GM18508 (cell line): Measurements from ENCODE around the gene SDHA.
"Not testable (repeated sequence)": the region's sequence is repeated elsewhere in the genome, so short reads cannot be mapped to it uniquely, and the experiment has no call there.

Experiments
- ATAC-seq: cut with Tn5 transposase; IDR thresholded peaks from one replicate; pipeline ENCODE4 v1.9.1; 2021; ENCODE audit warnings: moderate number of reproducible peaks; ENCODE audit not compliant: insufficient read depth, unreplicated experiment

Gene SDHA

GRCh38 chr5:217494-218456, at the start of gene SDHA, which contains the start of gene CCDC127:
TSS of gene SDHA (plus strand) at chr5:218320. CDS start at chr5:218356, 36 bp downstream.
TSS of gene CCDC127 (minus strand) at chr5:218153. CDS start at chr5:216849, 1,304 bp downstream.
- ATAC-seq = not testable (repeated sequence)

DNA sequence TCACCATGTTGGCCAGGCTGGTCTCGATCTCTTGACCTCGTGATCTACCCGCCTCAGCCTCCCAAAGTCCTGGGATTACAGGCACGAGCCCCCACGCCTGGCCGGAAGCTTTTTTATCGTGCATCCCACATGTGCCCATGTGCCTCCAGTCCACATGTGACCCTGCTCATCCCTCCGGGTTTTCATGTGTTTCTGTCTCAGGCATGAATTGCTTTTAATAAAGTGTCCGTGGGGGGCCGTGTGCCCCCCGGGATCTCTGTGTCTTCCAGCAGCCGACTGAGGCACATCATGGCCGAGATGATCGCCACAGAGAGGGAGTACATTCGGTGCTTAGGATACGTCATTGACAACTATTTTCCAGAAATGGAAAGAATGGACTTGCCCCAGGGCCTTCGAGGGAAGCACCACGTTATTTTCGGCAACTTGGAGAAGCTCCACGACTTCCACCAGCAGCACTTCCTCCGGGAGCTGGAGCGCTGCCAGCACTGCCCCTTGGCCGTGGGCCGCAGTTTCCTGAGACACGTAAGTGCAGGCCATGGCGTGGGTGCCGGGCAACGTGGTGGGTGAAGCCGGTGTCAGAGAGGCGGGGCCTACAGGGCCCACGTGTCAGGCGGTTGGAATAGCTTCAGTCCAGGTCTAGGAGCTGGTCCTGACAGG, 48.9 kb upstream of the SDHA start:
- no peak for ATAC-seq

DNA sequence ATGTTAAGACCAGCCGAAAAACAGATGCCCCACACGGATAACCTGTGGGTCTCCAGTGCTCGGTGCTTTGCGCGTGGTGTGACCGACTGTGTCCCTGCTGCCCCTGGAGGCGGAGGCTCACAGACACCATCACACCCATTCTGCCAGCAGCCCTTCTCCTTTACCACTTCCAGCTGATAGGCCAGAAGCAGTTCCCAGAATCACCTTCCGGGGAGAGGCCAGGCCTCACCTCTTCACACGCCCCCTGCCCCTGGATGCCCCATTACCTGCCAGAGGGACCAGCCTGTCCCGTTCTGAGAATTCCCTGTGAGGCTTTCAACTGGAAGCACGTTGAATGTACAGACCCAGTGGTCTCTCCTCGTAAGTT, 48.4 kb upstream of the SDHA start:
- ATAC-seq = no peak

- no peak for ATAC-seq
Measured at GRCh38 chr5:170971-171800, 46.9 kb upstream of the SDHA start.

DNA sequence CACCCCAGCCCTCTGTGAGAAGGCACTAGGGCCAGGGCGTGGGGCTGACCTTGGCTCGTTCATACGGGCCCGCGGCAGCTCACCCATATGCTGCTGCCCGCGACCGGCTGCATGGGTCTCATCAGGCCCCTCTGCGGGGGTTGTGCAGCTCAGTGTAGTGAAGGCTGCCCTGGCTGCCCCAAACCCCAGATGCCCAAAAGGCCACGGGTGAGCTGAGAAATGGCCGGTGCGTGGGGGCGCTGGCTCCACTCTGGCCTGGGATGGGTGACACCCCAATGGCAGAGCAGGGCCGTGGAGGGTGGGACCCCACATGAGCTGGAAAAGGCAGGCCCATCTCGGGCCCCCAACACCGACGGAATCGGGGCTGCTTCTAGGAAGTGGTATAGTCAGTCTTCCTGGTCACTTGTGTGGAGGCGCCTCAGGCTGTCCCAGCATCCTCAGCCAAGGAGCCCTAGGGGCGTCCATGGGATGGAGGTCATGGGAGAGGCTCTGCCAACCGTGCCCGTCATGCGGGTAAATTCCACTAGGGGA, 46.3 kb upstream of the SDHA start:
- no peak for ATAC-seq

- no peak for ATAC-seq
Measured at GRCh38 chr5:172421-172820, 45.7 kb upstream of the SDHA start.

GRCh38 chr5:172841-173251, 45.3 kb upstream of the SDHA start:
- no peak for ATAC-seq

- ATAC-seq = no peak
Measured at GRCh38 chr5:173392-174290, 44.5 kb upstream of the SDHA start.

- no peak for ATAC-seq
Measured at GRCh38 chr5:174291-174600, 43.9 kb upstream of the SDHA start.

DNA sequence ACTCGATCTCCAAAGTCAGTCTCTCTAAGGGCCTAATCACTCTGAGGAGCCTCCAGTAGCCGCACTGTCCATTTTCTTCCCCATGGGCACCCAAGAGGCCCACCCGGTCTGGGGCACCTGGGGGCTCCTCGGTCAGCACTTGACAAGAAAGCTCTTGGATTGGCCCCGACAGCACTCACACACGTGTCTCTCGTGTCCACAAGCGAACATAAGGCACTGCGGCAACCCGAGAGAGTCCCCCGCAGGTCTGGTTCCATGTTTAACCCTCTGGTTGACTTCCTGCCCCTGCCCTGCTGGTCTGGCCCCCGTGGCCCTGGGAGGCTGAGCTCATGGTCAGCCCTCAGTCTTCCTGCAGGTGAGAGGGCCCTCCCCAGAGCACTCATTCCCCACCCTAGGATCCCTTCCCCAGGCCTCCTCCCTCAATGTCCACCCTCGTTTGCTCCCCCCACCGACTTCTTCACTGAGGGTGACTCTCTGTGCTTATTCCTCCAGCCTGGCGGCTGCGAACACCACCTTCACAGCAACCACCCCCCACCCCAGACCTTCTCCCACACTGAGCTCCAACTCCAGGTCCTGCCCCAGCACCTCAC, 43.1 kb upstream of the SDHA start:
- ATAC-seq = no peak

DNA sequence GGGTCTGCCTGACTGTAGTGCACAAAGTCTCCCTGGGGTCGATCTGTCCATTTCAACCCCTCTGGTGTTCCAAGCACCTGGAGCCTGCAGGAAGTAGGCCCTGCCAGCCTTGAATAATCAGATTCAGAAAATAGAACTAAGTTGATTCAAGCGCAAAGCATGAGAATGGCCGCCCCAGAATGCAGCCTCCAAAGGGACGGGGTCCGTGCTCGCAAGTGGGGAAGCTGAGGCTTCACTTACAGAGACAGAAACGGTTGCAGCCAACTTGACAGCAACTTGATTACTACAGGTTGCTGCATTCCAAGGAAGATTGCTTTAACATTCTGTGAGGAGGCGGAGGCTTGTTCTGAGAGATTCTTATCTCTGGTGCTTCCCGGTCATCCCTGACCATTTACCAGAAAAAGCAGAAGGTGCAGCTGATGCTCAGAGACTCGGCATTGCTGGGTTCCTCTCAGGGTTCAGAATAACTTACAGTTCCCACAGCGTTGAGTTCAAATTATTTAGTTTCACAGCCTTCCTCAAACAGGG, 41.8 kb upstream of the SDHA start:
- ATAC-seq = no peak

DNA sequence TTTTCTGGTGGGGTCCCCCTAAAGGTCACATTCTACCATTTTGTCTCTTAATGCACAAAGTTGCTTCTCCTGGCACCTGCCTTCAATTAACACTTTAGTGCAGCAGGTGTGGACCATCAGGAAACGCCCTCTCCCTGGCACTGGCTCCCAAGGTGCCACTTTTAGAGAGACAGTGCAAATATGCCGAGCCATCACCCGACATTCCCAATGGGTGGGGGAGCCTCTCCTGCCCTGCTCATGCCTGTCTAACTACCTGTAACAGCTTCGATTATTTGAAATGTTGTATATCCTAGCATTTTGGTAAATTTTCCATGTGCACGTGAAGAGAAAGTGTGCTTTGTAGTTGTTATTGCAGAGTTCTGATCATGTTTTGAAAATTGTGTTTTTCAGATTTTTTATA, 40.0 kb upstream of the SDHA start:
- no peak for ATAC-seq

GRCh38 chr5:179401-179800, 38.7 kb upstream of the SDHA start:
- ATAC-seq = no peak

GRCh38 chr5:180286-180918, 37.7 kb upstream of the SDHA start:
- no peak for ATAC-seq

DNA sequence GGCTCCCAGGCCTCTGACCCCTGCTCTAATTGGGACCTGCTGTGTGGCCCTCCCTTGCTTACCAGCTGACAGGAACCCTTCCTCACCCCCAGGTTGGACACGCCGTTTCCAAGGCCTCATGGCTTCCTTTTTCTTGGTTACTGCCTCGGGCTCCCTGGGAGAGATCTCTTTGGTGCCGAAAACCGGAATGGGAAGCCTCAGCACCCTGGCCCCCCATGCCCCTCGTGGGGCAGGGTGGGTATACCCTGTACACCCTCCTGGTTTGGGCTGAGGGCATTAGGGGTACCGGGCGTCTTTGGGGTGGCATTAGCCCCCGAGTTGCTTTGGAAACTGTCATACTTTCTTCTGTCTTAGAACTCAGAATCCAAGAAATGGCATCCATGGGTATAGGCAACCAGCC, 37.0 kb upstream of the SDHA start:
- no peak for ATAC-seq

DNA sequence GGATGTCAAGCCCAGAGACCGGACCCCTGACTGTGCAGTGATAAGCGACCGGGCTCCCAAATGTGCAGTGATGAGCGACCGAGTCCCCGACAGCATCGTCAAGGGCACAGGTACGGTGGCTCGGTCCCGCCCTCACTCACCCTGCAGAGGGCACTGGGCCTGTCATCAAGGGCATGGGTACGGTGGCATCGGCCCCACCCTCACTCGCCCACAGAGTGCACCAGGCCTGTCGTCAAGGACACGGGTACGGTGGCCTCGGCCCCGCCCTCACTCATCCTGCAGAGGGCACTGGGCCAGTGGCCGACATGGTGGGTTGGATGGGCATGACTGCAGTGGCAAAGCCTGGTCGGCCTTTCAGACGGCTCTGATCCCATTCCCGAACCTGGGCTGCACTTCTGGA, 36.6 kb upstream of the SDHA start:
- ATAC-seq = no peak

DNA sequence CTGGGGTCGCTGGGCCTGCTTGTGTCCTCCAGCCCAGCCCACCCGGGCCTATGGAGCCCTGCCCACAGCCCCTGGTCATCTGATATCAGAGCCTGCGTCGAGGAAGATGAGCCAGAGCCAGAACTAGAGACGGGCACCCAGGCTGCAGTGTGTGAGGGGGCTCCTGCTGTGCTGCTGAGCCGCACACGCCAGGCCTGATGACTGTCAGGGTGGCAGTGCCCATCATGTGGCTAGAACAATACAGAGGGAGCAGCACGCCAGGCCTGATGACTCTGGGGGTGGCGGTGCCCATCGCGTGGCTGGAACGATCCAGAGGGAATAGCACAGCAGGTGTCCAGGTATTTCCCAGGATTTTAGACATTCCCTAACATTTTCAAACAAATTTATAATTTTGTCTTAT, 36.0 kb upstream of the SDHA start:
- ATAC-seq = no peak

GRCh38 chr5:184471-184870, 33.6 kb upstream of the SDHA start:
- ATAC-seq = no peak
